Osteoblast (primary cell): ENCODE results near the gene DRC7. TPM values are rescaled to one million over a fixed set of nuclear protein-coding genes. Genes with fewer than 3 reads are reported as not detected.

Experiments used
- DNase-seq: peaks from one replicate; pipeline ENCODE4 v3.0.0; 2011; ENCODE audit warnings: low spot score, mixed read lengths; ENCODE audit not compliant: insufficient read length; ENCODE audit errors: missing footprints
- H2AFZ ChIP-seq: 2 replicates; pipeline ENCODE4 v1.6.0; 2011; ENCODE audit warnings: mild to moderate bottlenecking, low read length
- H3K27ac ChIP-seq: 2 replicates; pipeline ENCODE4 v1.5.1; 2011; ENCODE audit warnings: mild to moderate bottlenecking, low read depth, low read length, moderate library complexity
- H3K27me3 ChIP-seq: 2 replicates; pipeline ENCODE4 v1.6.0; 2012; ENCODE audit warnings: mild to moderate bottlenecking, control low read depth, inconsistent platforms, low read length, moderate library complexity; ENCODE audit not compliant: insufficient read depth
- H3K36me3 ChIP-seq: 2 replicates; pipeline ENCODE4 v1.5.1; 2011; ENCODE audit warnings: mild to moderate bottlenecking, low read length, control low read depth, moderate library complexity; ENCODE audit not compliant: insufficient read depth
- H3K4me1 ChIP-seq: 2 replicates; pipeline ENCODE4 v1.5.1; 2011; ENCODE audit warnings: mild to moderate bottlenecking, low read length, control low read depth, moderate library complexity; ENCODE audit not compliant: insufficient read depth
- H3K4me2 ChIP-seq: 2 replicates; pipeline ENCODE4 v1.6.0; 2011; ENCODE audit warnings: mild to moderate bottlenecking, low read length; ENCODE audit not compliant: insufficient read depth
- H3K4me3 ChIP-seq: fragments of 200-600 bp; sonication (generic); 3 replicates; pipeline ENCODE4 v1.5.1; 2012; ENCODE audit warnings: mild to moderate bottlenecking, low read length, inconsistent platforms; ENCODE audit not compliant: insufficient read depth
- H3K79me2 ChIP-seq: 2 replicates; pipeline ENCODE4 v1.6.0; 2012; ENCODE audit warnings: mild to moderate bottlenecking, low read length, control low read depth, inconsistent platforms; ENCODE audit not compliant: insufficient read depth
- H3K9me3 ChIP-seq: 2 replicates; pipeline ENCODE4 v1.5.1; 2011; ENCODE audit warnings: low read depth, low read length, control low read depth
- H4K20me1 ChIP-seq: 2 replicates; pipeline ENCODE4 v1.6.0; 2012; ENCODE audit warnings: mild to moderate bottlenecking, low read length, control low read depth; ENCODE audit not compliant: insufficient read depth
- total RNA-seq: library from RNA; depleted of rRNA; stranded (reverse); fragments of >200 nt; gene quantifications from 2 replicates; pipeline ENCODE4 v1.2.3, GENCODE V29; 2012
- TF ChIP-seq, protein P1 (sequence below): IDR thresholded peaks from 2 replicates; pipeline ENCODE4 v1.5.1; 2011; ENCODE audit warnings: mild to moderate bottlenecking, low read depth, low read length, moderate library complexity; ENCODE audit errors: extremely low read depth

The DRC7 gene
- total RNA-seq, 1 donor: not detected

DNA sequence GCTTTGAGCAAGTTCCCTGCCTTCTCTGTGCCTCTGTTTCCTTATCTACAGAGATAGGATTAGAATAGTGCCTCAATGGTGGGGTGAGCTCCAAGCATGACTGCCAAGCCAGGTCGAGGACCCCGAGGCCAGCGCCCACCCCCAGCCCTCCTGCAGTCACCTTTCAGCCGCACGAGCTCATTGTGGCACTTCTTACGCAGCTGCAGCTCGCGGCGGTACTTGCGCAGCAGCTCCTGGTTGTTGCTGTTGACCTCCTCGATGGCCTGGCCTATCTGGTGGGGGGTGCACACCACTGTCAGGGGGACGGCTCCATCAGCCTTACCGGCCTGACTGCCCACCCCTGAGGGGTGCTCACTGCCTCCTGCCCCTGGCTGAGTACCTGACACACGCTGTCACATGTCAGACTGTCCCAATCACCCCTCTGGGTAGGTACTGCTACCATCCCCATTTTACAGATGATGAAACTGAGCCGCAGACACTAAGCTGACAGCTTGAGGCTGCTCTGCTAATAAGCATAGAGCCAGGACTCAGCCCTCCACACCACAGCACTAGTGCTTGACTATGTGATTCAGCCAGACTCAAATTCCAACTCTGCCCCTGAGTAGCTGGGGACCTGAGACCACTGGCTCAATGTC is 72.2 kb downstream of the DRC7 start:
- Histone ChIP-seq H3K27ac (no peak overlapping the region), H3K36me3 (peaks cover 49% of the 10 kb centered on the region), H3K9me3 (no peaks in the 10 kb centered on the region), H3K4me3 (no peak overlapping the region), H3K27me3 (no peaks in the 10 kb centered on the region), H3K79me2 (peaks cover 7% of the 10 kb centered on the region), H4K20me1 (no peaks in the 10 kb centered on the region), H2AFZ (no peak overlapping the region), H3K4me2 (no peak overlapping the region), H3K4me1 (peaks cover 8% of the 10 kb centered on the region)
- no peak for DNase-seq
- TF ChIP-seq, protein P1, sequence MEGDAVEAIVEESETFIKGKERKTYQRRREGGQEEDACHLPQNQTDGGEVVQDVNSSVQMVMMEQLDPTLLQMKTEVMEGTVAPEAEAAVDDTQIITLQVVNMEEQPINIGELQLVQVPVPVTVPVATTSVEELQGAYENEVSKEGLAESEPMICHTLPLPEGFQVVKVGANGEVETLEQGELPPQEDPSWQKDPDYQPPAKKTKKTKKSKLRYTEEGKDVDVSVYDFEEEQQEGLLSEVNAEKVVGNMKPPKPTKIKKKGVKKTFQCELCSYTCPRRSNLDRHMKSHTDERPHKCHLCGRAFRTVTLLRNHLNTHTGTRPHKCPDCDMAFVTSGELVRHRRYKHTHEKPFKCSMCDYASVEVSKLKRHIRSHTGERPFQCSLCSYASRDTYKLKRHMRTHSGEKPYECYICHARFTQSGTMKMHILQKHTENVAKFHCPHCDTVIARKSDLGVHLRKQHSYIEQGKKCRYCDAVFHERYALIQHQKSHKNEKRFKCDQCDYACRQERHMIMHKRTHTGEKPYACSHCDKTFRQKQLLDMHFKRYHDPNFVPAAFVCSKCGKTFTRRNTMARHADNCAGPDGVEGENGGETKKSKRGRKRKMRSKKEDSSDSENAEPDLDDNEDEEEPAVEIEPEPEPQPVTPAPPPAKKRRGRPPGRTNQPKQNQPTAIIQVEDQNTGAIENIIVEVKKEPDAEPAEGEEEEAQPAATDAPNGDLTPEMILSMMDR: no peak

DNA sequence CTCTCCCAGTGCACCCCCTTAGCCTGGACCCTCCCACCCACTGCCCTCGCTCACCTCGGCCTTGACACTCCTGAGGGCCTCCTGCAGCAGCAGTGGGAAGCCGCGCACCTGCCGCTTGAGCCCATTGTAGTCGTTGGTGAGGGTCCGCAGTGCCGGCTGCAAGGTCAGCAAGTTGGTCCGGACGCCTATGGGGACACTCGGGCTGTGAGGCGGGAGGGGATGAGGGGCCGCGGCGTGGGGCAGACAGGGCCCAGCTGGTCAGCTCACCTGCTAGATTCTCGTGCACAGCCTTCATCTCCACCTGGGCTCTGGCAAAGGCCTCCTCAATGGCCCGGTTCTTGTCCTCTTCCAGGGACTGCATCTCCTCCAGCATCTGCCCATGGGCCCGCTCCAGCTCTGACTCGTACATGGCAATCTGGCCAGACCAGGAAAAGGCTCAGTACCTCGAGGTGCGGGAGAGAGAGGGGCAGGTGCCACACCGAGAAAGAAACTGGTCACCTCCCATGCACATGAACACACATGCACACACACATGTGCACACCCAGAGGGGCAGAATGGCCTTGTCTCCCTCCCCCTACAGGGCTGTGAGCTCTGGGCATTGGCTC is 75.0 kb downstream of the DRC7 start:
- peaks cover 48% of the 10 kb centered on the region for H3K36me3 ChIP-seq
- no peak overlapping the region for H3K27ac ChIP-seq
- H3K9me3 ChIP-seq: no peaks in the 10 kb centered on the region

DNA sequence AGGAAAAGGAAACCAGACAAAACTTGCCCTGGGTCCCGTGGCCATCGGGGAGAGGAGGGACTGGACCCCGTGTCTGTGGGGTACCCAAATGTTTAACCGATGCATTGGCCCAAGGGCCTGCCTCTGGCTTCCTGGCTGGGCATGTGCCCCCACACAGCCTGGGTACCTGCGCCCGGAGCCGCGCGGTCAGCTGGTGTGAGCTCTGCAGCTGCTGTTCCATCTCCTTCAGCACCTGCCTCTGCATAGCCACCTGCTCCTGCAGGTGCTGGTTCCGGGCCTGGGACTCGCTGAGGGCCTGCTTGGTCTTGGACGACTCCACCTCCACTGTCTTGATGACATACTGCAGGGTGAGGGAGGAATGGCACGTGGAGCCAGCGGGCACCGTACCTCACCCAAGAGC is 75.8 kb downstream of the DRC7 start:
- no peak overlapping the region for H3K4me3 ChIP-seq
- peaks cover 9% of the 10 kb centered on the region for H3K4me1 ChIP-seq
- H3K79me2 ChIP-seq: no peaks in the 10 kb centered on the region
- H3K9me3 ChIP-seq: no peaks in the 10 kb centered on the region
- H3K4me2 ChIP-seq: no peak overlapping the region
- DNase-seq: no peak
- peaks cover 48% of the 10 kb centered on the region for H3K36me3 ChIP-seq
- no peaks in the 10 kb centered on the region for H3K27me3 ChIP-seq
- TF ChIP-seq, protein P1: no peak
- no peak overlapping the region for H3K27ac ChIP-seq
- H2AFZ ChIP-seq: no peak overlapping the region
- H4K20me1 ChIP-seq: peaks cover 2% of the 10 kb centered on the region

More for the DNA sequence above, 75.0 kb downstream of the DRC7 start:
- no peak overlapping the region for H2AFZ ChIP-seq
- no peaks in the 10 kb centered on the region for H3K79me2 ChIP-seq
- H3K27me3 ChIP-seq: no peaks in the 10 kb centered on the region
- TF ChIP-seq, protein P1: no peak
- H3K4me2 ChIP-seq: no peak overlapping the region
- no peak overlapping the region for H3K4me3 ChIP-seq
- H4K20me1 ChIP-seq: peaks cover 2% of the 10 kb centered on the region
- no peak for DNase-seq
- H3K4me1 ChIP-seq: peaks cover 9% of the 10 kb centered on the region

DNA sequence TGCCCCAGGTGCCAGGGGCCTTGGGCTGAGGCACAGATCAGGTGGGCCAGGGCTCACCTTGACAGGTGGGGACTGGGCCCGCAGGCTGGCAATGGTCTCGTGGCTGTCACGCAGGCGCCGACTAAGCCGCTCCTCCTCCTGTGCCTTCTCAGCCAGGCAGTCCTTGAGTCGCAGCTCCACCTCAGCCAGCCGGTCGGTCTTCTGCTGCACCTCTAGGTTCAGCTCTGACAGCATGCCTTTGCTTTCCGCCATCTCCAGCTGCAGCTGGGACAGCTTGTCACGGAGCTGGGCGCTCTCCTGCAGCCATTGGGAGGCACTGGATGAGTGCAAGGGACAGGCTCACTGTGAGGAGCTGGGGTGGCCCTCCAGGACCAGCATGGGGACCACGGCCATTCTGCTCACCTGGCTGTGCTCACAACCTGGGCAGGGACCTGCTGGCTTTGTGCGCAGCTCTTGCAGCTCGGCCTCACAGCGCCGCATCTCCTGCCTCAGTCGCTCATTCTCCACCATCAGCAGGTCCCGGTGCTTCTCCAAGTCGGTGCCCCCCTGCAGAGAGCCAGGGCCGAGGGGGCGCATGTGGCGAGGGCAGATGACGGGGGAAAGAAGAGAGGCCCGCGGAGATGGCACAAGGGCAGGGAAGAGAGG is 76.7 kb downstream of the DRC7 start:
- DNase-seq: no peak
- Histone ChIP-seq H4K20me1 (peaks cover 2% of the 10 kb centered on the region), H3K4me1 (peaks cover 9% of the 10 kb centered on the region), H3K4me3 (no peak overlapping the region), H3K9me3 (no peaks in the 10 kb centered on the region), H3K27ac (no peak overlapping the region), H3K4me2 (no peak overlapping the region), H2AFZ (no peak overlapping the region), H3K79me2 (no peaks in the 10 kb centered on the region), H3K36me3 (peaks cover 50% of the 10 kb centered on the region), H3K27me3 (no peaks in the 10 kb centered on the region)
- TF ChIP-seq, protein P1: no peak
